SU-DHL-6 (cell line): ENCODE data around the gene TSN.

ENCODE experiments used
- CTCF ChIP-seq: fragments of 200-600 bp; sonication (generic); IDR thresholded peaks from one replicate; pipeline ENCODE4 v1.5.1; 2017; ENCODE audit warnings: antibody characterized with exemption, mild to moderate bottlenecking, low read length, moderate library complexity; ENCODE audit not compliant: insufficient read depth, poor library complexity, severe bottlenecking
- EZH2phosphoT487 ChIP-seq: fragments of 200-600 bp; sonication (generic), shearing (Covaris generic); conservative IDR thresholded peaks from 2 replicates; pipeline ENCODE4 v1.6.1; 2018; ENCODE audit warnings: mild to moderate bottlenecking, antibody characterized with exemption, low read length, moderate library complexity, mixed read lengths

GRCh38 chr2:121768143-121768755, 12.8 kb downstream of the TSN start:
- no peak for TF ChIP-seq CTCF
- no peak for TF ChIP-seq EZH2phosphoT487
